HL-60 (cell line): ENCODE data around the gene CSF3.

Experiments
- DNase-seq, 2 experiments: peaks; one replicate each; pipeline ENCODE4 v3.0.0-alpha.2; 2010 to 2020; ENCODE audit warnings: low read depth in 1 of 2, low spot score in 1 of 2
- H3K27ac ChIP-seq: fragments of 250-450 bp; sonication (Bioruptor Pico); replicated peaks from 2 replicates; pipeline ENCODE4 v1.5.1; 2020; ENCODE audit warnings: mild to moderate bottlenecking, moderate library complexity
- H3K27me3 ChIP-seq: fragments of 250-450 bp; sonication (Bioruptor Pico); 2 replicates; pipeline ENCODE4 v1.5.1; 2021; ENCODE audit warnings: mild to moderate bottlenecking, moderate library complexity; ENCODE audit not compliant: insufficient read depth, poor library complexity, severe bottlenecking
- H3K4me3 ChIP-seq: replicated peaks from 2 replicates; pipeline ENCODE4 v1.5.1; 2011; ENCODE audit warnings: mild to moderate bottlenecking, control low read depth, low read length; ENCODE audit not compliant: insufficient read depth
- CTCF ChIP-seq: IDR thresholded peaks from one replicate; pipeline ENCODE4 v1.5.1; 2011; ENCODE audit warnings: low read length, control low read depth, inconsistent platforms; ENCODE audit not compliant: insufficient read depth
- GABPA ChIP-seq: IDR thresholded peaks from 2 replicates; pipeline ENCODE4 v1.6.1; 2012; ENCODE audit warnings: low read depth
- POLR2AphosphoS5 ChIP-seq: IDR thresholded peaks from 2 replicates; pipeline ENCODE4 v1.6.1; 2012; ENCODE audit warnings: low read depth
- REST ChIP-seq: IDR thresholded peaks from 2 replicates; pipeline ENCODE4 v1.6.1; 2012; ENCODE audit warnings: low read depth; ENCODE audit not compliant: insufficient replicate concordance
- SPI1 ChIP-seq: IDR thresholded peaks from 2 replicates; pipeline ENCODE4 v1.6.1; 2012; ENCODE audit warnings: low read depth, mild to moderate bottlenecking, borderline replicate concordance

CSF3 gene

GRCh38 chr17:40058186-40058784 is 43.0 kb downstream of the CSF3 start:
- no peak overlapping the region for H3K4me3 ChIP-seq
- TF ChIP-seq GABPA (no peak), POLR2AphosphoS5 (no peak)
- no peak for DNase-seq

GRCh38 chr17:40058865-40059264 is 43.6 kb downstream of the CSF3 start:
- Histone ChIP-seq H3K4me3 (no peak overlapping the region), H3K27me3 (no peaks in the 10 kb centered on the region), H3K27ac (no peak overlapping the region)
- DNase-seq, result no peak
- TF ChIP-seq GABPA (no peak), POLR2AphosphoS5 (no peak), REST (no peak), CTCF (no peak), SPI1 (no peak)

More at GRCh38 chr17:40058186-40058784, 43.0 kb downstream of the CSF3 start:
- Histone ChIP-seq H3K27me3 (no peaks in the 10 kb centered on the region), H3K27ac (no peak overlapping the region)

GRCh38 chr17:40059729-40060475 is 44.7 kb downstream of the CSF3 start:
- Histone ChIP-seq H3K27me3 (no peaks in the 10 kb centered on the region), H3K27ac (no peak overlapping the region), H3K4me3 (no peak overlapping the region)
- DNase-seq, result no peak
- TF ChIP-seq POLR2AphosphoS5 (no peak), CTCF (no peak), GABPA (no peak), REST (no peak), SPI1 (no peak)

- Histone ChIP-seq H3K27ac (no peak overlapping the region), H3K4me3 (no peak overlapping the region)
- TF ChIP-seq CTCF (no peak), REST (no peak), SPI1 (no peak), POLR2AphosphoS5 (no peak), GABPA (no peak)
Measured at GRCh38 chr17:40060887-40061608, 45.8 kb downstream of the CSF3 start.

More at GRCh38 chr17:40060887-40061608, 45.8 kb downstream of the CSF3 start:
- DNase-seq, result no peak
- no peaks in the 10 kb centered on the region for H3K27me3 ChIP-seq
